HCT116 (cell line): ENCODE data around the gene FHIT.

Source experiments
- CEBPB ChIP-seq: IDR thresholded peaks from 2 replicates; pipeline ENCODE4 v1.6.1; 2012; ENCODE audit warnings: low read depth
- EZH2 ChIP-seq: fragments of 200-600 bp; sonication (generic); IDR thresholded peaks from 2 replicates; pipeline ENCODE4 v1.6.1; 2017; ENCODE audit warnings: antibody characterized with exemption, mixed run types
- JUND ChIP-seq: IDR thresholded peaks from 2 replicates; pipeline ENCODE4 v1.6.1; 2012
- POLR2A ChIP-seq: IDR thresholded peaks from 2 replicates; pipeline ENCODE4 v1.7.0; 2011; ENCODE audit warnings: borderline replicate concordance; ENCODE audit not compliant: insufficient read depth, insufficient read length; ENCODE audit errors: extremely low read depth
- SP1 ChIP-seq: IDR thresholded peaks from 2 replicates; pipeline ENCODE4 v1.6.1; 2012; ENCODE audit warnings: low read depth
- TCF7L2 ChIP-seq: IDR thresholded peaks from 2 replicates; pipeline ENCODE4 v1.7.0; 2011; ENCODE audit warnings: borderline replicate concordance, inconsistent platforms; ENCODE audit not compliant: insufficient read depth, insufficient read length; ENCODE audit errors: extremely low read depth
- ZNF274 ChIP-seq: fragments of 200-500 bp; sonication (Bioruptor generic); IDR thresholded peaks from 2 replicates; pipeline ENCODE4 v1.6.1; 2014; ENCODE audit warnings: mild to moderate bottlenecking, low read depth, low read length, inconsistent platforms
- TF ChIP-seq, protein P1 (sequence below), 3 experiments: fragments of 200-600 bp in 1 of 3; sonication (generic) in 1 of 3; IDR thresholded peaks in 2 of 3; conservative IDR thresholded peaks in 1 of 3; 2 replicates each; pipeline ENCODE4 v1.5.1; 2012 to 2017; ENCODE audit warnings: low read depth in 2 of 3, low read length in 2 of 3, antibody characterized with exemption in 1 of 3, borderline replicate concordance in 1 of 3, control low read depth in 1 of 3, mild to moderate bottlenecking in 1 of 3, mixed read lengths in 1 of 3, mixed run types in 1 of 3, moderate library complexity in 1 of 3; ENCODE audit not compliant: insufficient read depth in 1 of 3
- TF ChIP-seq, protein P2 (sequence below): IDR thresholded peaks from 2 replicates; pipeline ENCODE4 v1.6.1; 2012
- TF ChIP-seq, protein P3 (sequence below): IDR thresholded peaks from 2 replicates; pipeline ENCODE4 v1.6.1; 2012
- TF ChIP-seq, protein P4 (sequence below): IDR thresholded peaks from 2 replicates; pipeline ENCODE4 v1.6.1; 2012; ENCODE audit warnings: low read depth

DNA sequence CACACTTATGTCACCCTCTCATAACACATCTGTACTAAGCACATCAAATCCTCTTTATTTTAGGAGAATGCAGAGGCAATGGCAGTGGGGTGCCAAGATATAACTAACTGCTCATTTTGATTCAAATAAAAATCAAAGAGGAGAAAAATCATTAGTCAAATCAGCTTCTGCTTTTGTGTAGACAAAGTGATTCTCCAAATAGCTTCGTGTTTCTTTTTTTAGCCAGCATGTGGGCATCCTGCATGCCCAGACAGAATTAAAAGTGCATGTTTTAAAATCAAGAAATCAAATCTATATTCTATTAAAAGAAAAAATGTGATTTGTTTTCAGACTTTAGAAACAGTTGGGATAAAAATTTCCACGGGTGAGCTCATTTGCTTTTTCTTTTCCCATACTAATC is 1440.1 kb downstream of the FHIT start:
- TF ChIP-seq, protein P1, sequence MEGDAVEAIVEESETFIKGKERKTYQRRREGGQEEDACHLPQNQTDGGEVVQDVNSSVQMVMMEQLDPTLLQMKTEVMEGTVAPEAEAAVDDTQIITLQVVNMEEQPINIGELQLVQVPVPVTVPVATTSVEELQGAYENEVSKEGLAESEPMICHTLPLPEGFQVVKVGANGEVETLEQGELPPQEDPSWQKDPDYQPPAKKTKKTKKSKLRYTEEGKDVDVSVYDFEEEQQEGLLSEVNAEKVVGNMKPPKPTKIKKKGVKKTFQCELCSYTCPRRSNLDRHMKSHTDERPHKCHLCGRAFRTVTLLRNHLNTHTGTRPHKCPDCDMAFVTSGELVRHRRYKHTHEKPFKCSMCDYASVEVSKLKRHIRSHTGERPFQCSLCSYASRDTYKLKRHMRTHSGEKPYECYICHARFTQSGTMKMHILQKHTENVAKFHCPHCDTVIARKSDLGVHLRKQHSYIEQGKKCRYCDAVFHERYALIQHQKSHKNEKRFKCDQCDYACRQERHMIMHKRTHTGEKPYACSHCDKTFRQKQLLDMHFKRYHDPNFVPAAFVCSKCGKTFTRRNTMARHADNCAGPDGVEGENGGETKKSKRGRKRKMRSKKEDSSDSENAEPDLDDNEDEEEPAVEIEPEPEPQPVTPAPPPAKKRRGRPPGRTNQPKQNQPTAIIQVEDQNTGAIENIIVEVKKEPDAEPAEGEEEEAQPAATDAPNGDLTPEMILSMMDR (IDR thresholded peaks at IDR 0.05 in 2 of 3, conservative IDR thresholded peaks at IDR 0.05 in 1 of 3; ENCODE audit: borderline replicate concordance in 1 of 3, insufficient read depth in 1 of 3, low read depth in 2 of 3, low read length in 2 of 3) = no peak
- TF ChIP-seq, protein P2, sequence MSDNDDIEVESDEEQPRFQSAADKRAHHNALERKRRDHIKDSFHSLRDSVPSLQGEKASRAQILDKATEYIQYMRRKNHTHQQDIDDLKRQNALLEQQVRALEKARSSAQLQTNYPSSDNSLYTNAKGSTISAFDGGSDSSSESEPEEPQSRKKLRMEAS = no peak
- no peak for TF ChIP-seq POLR2A
- TF ChIP-seq CEBPB = no peak
- TF ChIP-seq, protein P3, sequence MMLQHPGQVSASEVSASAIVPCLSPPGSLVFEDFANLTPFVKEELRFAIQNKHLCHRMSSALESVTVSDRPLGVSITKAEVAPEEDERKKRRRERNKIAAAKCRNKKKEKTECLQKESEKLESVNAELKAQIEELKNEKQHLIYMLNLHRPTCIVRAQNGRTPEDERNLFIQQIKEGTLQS = no peak
- no peak for TF ChIP-seq ZNF274
- TF ChIP-seq, protein P4, sequence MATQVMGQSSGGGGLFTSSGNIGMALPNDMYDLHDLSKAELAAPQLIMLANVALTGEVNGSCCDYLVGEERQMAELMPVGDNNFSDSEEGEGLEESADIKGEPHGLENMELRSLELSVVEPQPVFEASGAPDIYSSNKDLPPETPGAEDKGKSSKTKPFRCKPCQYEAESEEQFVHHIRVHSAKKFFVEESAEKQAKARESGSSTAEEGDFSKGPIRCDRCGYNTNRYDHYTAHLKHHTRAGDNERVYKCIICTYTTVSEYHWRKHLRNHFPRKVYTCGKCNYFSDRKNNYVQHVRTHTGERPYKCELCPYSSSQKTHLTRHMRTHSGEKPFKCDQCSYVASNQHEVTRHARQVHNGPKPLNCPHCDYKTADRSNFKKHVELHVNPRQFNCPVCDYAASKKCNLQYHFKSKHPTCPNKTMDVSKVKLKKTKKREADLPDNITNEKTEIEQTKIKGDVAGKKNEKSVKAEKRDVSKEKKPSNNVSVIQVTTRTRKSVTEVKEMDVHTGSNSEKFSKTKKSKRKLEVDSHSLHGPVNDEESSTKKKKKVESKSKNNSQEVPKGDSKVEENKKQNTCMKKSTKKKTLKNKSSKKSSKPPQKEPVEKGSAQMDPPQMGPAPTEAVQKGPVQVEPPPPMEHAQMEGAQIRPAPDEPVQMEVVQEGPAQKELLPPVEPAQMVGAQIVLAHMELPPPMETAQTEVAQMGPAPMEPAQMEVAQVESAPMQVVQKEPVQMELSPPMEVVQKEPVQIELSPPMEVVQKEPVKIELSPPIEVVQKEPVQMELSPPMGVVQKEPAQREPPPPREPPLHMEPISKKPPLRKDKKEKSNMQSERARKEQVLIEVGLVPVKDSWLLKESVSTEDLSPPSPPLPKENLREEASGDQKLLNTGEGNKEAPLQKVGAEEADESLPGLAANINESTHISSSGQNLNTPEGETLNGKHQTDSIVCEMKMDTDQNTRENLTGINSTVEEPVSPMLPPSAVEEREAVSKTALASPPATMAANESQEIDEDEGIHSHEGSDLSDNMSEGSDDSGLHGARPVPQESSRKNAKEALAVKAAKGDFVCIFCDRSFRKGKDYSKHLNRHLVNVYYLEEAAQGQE = no peak
- TF ChIP-seq SP1 = no peak
- no peak for TF ChIP-seq EZH2
- TF ChIP-seq JUND = no peak
- TF ChIP-seq TCF7L2 = no peak
